ENCODE measurements around the gene ALOX5. TPM values are rescaled to one million over a fixed set of nuclear protein-coding genes. Genes with fewer than 3 reads are reported as not detected.

The ALOX5 gene
- total and polyA plus RNA-seq, 2 experiments from 2014 or later = 3.7 to 5.4 TPM

DNA sequence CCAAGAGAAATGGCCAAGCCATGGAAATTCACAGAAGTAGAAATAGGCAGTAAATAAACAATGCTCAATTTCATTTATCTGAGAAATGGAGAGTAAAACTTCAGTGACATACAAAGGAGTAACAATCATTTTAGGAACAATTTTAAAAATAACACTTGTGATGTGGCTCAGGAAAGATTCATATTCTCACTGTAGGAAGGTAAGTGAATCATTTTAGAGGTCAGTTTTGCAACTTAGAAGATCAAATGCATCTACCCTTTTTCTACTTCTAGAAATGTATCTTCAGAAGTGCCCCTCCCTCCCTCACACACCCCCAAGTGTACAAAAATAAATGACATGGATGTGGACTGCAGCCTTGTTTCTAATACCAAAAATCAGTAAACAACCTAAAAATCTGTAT, 78.3 kb downstream of the ALOX5 start (continued):
- TF ChIP-seq, protein P1, sequence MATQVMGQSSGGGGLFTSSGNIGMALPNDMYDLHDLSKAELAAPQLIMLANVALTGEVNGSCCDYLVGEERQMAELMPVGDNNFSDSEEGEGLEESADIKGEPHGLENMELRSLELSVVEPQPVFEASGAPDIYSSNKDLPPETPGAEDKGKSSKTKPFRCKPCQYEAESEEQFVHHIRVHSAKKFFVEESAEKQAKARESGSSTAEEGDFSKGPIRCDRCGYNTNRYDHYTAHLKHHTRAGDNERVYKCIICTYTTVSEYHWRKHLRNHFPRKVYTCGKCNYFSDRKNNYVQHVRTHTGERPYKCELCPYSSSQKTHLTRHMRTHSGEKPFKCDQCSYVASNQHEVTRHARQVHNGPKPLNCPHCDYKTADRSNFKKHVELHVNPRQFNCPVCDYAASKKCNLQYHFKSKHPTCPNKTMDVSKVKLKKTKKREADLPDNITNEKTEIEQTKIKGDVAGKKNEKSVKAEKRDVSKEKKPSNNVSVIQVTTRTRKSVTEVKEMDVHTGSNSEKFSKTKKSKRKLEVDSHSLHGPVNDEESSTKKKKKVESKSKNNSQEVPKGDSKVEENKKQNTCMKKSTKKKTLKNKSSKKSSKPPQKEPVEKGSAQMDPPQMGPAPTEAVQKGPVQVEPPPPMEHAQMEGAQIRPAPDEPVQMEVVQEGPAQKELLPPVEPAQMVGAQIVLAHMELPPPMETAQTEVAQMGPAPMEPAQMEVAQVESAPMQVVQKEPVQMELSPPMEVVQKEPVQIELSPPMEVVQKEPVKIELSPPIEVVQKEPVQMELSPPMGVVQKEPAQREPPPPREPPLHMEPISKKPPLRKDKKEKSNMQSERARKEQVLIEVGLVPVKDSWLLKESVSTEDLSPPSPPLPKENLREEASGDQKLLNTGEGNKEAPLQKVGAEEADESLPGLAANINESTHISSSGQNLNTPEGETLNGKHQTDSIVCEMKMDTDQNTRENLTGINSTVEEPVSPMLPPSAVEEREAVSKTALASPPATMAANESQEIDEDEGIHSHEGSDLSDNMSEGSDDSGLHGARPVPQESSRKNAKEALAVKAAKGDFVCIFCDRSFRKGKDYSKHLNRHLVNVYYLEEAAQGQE (IDR thresholded peaks at IDR 0.05; ENCODE audit: unreplicated experiment) = no peak
- TF ChIP-seq STAT1 (IDR thresholded peaks at IDR 0.05; ENCODE audit: unreplicated experiment) = no peak
- TF ChIP-seq, protein P2, sequence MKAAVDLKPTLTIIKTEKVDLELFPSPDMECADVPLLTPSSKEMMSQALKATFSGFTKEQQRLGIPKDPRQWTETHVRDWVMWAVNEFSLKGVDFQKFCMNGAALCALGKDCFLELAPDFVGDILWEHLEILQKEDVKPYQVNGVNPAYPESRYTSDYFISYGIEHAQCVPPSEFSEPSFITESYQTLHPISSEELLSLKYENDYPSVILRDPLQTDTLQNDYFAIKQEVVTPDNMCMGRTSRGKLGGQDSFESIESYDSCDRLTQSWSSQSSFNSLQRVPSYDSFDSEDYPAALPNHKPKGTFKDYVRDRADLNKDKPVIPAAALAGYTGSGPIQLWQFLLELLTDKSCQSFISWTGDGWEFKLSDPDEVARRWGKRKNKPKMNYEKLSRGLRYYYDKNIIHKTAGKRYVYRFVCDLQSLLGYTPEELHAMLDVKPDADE (IDR thresholded peaks at IDR 0.05) = no peak
- no peak for TF ChIP-seq EZH2phosphoT487 (IDR thresholded peaks at IDR 0.05; ENCODE audit: unreplicated experiment)
- TF ChIP-seq POLR2AphosphoS5 (IDR thresholded peaks at IDR 0.05; ENCODE audit: low read depth) = no peak
- TF ChIP-seq, protein P3, sequence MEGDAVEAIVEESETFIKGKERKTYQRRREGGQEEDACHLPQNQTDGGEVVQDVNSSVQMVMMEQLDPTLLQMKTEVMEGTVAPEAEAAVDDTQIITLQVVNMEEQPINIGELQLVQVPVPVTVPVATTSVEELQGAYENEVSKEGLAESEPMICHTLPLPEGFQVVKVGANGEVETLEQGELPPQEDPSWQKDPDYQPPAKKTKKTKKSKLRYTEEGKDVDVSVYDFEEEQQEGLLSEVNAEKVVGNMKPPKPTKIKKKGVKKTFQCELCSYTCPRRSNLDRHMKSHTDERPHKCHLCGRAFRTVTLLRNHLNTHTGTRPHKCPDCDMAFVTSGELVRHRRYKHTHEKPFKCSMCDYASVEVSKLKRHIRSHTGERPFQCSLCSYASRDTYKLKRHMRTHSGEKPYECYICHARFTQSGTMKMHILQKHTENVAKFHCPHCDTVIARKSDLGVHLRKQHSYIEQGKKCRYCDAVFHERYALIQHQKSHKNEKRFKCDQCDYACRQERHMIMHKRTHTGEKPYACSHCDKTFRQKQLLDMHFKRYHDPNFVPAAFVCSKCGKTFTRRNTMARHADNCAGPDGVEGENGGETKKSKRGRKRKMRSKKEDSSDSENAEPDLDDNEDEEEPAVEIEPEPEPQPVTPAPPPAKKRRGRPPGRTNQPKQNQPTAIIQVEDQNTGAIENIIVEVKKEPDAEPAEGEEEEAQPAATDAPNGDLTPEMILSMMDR (conservative IDR thresholded peaks at IDR 0.05; ENCODE audit: low read depth in 2 of 2) = no peak
- no peak for TF ChIP-seq JUNB (IDR thresholded peaks at IDR 0.05; ENCODE audit: unreplicated experiment)

DNA sequence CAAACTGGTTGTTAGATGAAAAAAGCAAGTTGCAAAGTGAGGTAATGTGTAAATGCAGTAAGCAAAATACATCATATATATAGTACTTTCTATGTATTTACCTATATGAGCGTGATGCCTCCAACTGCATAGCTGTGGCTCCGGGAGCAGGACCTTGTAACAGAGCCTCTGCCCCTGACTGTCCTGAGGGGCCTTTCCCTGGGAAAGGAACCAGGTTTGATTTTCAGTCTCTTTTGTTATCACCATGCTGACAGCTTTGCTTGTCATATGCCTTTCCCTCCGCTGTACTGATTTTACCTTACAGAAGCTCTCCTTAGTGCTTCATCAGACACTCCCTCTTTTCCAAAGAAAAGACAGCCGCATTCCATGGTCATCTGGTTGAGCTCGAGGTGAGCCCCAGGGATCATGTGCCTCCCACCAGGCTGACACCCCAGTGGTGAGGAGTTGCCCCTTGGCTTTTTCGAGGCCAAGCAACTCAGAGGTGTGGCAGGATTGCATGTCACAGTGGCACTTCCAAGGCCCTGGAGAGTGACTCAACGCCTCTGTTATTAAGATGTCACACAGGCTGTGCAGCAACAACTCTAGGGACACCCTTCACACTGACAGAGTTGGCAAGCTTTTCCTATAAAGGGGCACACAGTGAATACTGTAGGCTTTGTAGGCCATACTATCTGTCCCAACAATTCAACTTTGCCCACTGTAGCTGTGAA, 78.9 kb downstream of the ALOX5 start:
- H3K36me3 Mint-ChIP-seq (ENCODE audit: low read depth) = no peaks in the 10 kb centered on the region
- no peak for TF ChIP-seq POLR2AphosphoS5 (IDR thresholded peaks at IDR 0.05; ENCODE audit: low read depth)
- TF ChIP-seq, protein P2 (IDR thresholded peaks at IDR 0.05) = no peak
- TF ChIP-seq, protein P3 (conservative IDR thresholded peaks at IDR 0.05; ENCODE audit: low read depth in 2 of 2) = no peak
- TF ChIP-seq EZH2phosphoT487 (IDR thresholded peaks at IDR 0.05; ENCODE audit: unreplicated experiment) = no peak
- TF ChIP-seq ZNF331 (CRISPR knock-in tag; IDR thresholded peaks at IDR 0.05; ENCODE audit: low read depth) = no peak
- TF ChIP-seq, protein P1 (IDR thresholded peaks at IDR 0.05; ENCODE audit: unreplicated experiment) = no peak
- TF ChIP-seq STAT1 (IDR thresholded peaks at IDR 0.05; ENCODE audit: unreplicated experiment) = no peak
- TF ChIP-seq ZNF114 (CRISPR knock-in tag; IDR thresholded peaks at IDR 0.05) = no peak
- H3K27ac Mint-ChIP-seq = no peak overlapping the region; the same call in 1 of the 2 replicates
- no peak overlapping the region for H2AFZ ChIP-seq
- H3K27ac ChIP-seq (ENCODE audit: low read depth) = no peak overlapping the region
- no peaks in the 10 kb centered on the region for H3K27me3 ChIP-seq (ENCODE audit: insufficient read depth)
- no peaks in the 10 kb centered on the region for H3F3A ChIP-seq (replicated peaks; ENCODE audit: low read depth)
- no peaks in the 10 kb centered on the region for H3K4me1 Mint-ChIP-seq
- H3K79me2 ChIP-seq (replicated peaks; ENCODE audit: insufficient read depth) = no peaks in the 10 kb centered on the region
- no peaks in the 10 kb centered on the region for H3K36me3 ChIP-seq (ENCODE audit: insufficient read depth)
- no peak overlapping the region for H3K4me2 ChIP-seq
- H3K4me3 ChIP-seq = no peak overlapping the region
- no peaks in the 10 kb centered on the region for H4K20me1 ChIP-seq (replicated peaks; ENCODE audit: insufficient read depth)
- no peak for DNase-seq (ENCODE audit: low spot score)
- no peak for ATAC-seq
- peaks cover 4% of the 10 kb centered on the region for H3K27me3 Mint-ChIP-seq (ENCODE audit: insufficient read depth, low read depth, poor library complexity)
- no peaks in the 10 kb centered on the region for H3K9me2 ChIP-seq (ENCODE audit: insufficient read depth)
- H3K4me1 ChIP-seq (ENCODE audit: insufficient read depth) = no peaks in the 10 kb centered on the region
- H3K4me3 Mint-ChIP-seq = no peak overlapping the region
- no peaks in the 10 kb centered on the region for H3K9me3 Mint-ChIP-seq

All from GM23338 (cell line).